Stimulated activated CD8-positive, alpha-beta memory T cell treated with anti-CD3 and anti-CD28 coated beads, Interleukin-4, amount 100 ng/mL, for 48 hours (primary cell): Measurements from ENCODE around the gene ZNF436.
A peak's percentile ranks its signal among the peaks of the same experiment; 100 is the strongest.

Source experiments
- DNase-seq: peaks from one replicate; pipeline ENCODE4 v3.0.0-alpha.2; 2020

The ZNF436 gene

DNA sequence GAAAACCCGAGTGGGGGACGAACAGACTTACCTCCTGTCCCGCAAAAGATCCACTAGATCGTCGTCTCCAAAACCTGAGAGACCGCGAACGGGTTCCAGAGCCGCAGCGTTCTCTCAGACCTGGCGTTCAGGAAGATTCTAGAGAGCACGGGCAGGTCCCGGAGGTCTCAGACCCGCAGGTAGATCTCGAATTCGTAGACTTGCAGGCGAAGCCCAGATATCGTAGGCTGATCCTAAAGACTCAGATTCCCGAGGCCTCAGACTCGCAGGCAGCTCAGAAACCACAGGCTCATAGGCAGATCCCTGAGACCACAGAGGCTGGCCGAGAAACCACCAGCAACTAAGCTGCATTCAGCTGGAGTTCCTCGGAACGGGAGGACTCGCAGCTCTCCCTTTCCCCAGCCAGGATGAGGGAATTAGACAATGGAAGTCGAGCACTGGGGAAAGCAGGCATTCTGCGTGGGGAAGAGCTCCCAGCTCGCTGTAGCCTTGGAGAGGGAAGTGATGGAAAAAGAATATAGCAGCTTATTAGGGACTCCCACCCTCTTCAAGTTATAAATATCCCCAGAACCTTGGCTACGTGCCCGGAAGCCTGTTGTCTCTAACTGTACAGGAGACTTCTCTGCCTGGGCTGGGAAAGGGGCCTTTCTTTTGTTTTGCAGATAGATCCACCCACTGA is at the start of gene ZNF436:
TSS of gene ZNF436 (minus strand) at position 502 of the 679 bp plus-strand sequence. CDS start 1,831 bp downstream, outside the sequence.
- peak; percentile 49 for DNase-seq

DNA sequence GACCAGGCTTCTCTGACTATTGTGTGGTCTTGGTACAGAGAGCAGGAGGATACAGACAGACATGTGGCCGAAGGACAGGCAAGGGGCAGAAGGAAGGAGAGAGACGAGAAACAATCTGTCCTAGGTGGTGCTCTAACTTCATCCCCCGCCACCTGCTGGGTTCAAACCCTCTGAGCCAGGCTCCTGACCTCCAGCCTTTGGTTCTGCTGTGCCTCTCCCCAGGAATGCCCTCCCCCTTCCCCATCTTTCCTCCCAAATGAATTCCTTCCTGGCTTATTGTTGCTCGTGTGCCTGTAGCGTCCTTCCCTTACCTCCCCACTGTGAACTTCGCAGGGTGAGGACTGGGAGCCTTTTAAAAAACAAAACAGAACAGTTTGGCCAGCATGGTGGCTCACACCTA is 49.5 kb upstream of the ZNF436 start:
- no peak for DNase-seq

DNA sequence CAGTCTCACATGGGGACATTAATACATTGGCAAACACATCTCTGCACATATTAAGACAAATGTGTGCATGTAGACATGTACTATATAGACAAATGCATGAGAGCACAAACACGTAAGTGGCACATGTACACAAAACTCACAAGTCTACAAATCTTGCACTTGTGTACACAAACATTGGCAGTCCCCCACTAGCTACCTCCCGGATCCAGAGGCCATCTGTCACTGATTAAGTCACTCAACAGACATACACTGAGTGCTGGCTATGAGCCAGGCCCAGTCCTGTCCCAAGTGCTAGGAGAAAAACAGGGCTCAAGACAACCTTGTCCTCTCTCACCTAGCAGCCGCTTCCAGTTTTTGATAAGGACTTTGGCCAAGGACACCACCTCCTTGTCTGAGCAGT is 47.9 kb upstream of the ZNF436 start:
- DNase-seq, result no peak

DNA sequence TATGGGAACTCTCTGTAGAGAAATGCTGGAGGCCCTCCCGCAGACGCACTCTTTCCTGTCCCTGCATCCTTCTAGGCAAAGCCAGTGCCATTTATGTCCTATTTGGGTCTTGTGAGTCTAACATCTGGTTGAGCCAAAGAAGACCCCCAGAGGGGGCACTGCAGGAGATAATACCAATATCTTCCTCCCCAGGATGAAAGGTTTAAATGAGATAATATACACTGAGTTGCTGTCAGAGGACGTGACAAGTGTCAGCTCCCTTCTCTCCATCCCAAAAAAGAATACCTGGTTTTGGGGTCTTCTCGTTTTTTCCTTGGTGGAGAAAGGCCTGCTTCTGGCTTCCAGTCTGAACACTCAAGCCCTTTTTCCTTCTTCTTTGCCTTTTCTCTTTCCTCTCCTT is 47.3 kb upstream of the ZNF436 start:
- no peak for DNase-seq

DNA sequence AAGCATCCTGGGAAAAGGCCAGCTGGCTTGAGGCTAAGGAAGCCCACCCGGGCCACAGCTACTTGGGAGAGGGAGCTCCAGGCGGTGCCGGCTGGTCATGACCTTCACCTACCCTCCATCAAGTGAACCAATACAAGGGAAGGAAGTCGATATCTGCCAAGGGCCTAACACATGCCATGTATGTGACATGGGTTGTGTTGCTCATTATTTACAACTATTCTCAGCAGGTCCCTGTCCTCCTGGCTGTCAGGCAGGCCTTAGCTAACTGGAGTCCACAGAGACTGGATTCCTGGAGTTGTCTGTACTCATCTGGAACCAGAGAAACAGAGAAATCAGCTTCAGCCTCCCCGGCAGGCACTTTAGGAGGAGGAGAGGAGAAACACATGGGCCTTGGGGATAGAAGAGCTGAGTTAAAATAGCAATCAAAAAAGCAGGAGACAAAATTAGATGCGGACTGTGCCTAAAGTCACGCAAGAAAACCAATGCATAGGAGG is 39.2 kb upstream of the ZNF436 start:
- DNase-seq, result no peak

DNA sequence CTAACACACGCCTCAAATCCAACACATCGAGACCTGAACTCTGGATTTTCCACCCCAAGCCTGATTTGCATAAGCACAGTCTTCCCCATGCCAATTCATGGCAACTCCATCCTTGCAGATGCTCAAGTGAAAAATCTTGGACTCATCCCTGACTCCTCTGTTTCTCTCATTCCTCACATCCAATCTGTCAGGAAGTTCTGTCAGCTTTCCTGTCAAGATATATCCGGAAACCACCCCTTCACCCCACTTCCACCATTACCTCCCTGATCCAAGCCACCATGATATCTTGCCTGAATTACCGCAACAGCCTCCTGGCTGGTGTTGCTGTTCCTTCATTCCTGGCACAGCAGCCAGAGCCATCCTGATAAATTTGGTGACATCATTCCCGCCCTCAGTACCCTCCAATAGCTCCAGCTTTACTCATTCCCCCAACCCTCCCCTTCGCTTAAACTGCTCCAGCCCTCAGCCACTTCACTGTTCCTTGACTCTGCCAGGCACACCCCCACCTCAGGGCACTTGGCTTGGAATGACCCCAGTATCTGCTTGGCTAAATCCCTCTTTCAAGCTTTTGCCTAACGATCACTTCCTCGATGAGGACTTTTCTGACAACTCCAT is 37.5 kb upstream of the ZNF436 start:
- DNase-seq, result no peak

DNA sequence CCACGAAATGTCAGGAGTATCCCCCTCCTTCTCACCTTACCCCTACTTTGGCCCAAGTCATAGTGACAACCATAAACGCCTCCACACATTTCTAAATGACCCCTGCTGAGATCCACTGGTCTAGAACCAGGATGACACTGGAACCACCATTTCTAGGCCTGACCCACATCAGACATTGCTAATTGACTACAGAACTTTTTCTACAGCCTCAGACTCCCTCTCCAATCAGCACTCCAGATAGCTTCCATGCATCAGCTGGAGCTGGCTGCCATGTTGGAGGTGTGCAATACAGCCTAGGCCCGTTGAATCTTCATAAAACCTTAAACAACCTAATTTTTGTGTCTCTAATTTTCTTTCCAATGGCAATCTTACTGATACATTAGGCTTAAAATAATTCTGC is 36.3 kb upstream of the ZNF436 start:
- no peak for DNase-seq

DNA sequence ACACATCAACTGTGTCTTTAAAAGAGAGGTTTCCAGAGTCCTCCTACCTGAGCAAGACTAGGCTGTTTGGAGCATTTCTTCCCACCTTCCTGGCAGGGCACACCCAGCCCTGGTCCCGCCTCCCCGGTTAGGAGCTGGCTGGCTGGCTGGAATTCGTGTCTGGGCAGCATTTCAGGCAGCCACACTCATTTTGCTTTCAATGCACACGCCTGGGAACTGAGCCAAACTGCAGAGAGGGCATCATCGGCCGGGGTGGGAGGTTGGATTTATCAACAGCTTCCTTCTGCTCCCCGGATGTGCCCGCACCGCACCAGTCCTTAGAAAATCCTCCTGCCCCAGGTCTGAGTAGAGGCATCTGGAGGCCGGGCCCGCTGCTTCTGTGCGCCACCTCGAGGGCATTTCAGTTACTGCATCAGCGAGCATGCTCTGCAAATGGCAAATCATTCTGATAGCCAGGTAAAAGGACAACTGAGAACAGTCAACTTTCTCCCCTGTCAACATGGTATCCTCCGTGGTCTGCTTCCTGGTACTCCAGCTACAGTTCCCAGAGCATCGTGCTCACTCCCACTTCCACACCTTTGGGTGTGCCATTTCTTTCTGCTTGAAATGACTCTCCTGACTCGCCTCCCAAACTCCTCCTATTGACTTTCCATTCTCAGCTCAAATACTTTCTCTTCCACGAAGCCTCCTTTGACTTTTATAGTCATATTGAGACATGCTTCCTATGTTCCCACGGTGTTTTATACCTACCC is 34.3 kb upstream of the ZNF436 start:
- DNase-seq, result peak; percentile 97

DNA sequence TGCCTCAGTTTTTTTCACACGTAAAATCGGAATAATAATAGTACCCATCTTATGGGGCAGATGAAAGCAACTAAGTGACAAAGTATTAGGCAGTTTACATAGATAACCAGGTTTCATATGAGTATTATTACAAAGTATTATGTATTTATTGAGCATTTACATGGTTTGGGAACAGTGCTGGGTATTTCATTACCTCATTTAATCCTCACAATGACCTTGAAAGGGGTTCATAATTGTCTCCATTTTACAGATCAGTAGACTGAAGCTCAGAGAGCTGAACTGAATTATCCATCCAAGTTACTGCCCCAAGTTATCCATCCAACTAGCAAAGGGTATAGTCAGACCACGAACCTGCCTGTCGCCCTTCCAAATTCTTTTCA is 33.7 kb upstream of the ZNF436 start:
- no peak for DNase-seq

DNA sequence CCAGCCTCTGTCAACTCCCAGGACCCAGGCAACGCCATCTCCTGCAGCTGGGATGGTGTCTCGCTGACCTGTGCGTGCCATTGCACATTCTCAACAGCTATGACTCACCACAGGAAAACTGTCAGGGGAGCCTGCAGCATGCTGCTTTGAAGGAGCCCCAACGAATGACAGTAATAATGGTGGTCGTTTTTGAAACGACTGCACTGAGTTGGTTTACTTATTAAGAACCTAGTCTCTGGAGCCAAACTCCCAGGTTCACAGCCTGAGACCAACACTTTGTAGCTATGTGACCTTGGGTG is 33.4 kb upstream of the ZNF436 start:
- DNase-seq, result no peak

DNA sequence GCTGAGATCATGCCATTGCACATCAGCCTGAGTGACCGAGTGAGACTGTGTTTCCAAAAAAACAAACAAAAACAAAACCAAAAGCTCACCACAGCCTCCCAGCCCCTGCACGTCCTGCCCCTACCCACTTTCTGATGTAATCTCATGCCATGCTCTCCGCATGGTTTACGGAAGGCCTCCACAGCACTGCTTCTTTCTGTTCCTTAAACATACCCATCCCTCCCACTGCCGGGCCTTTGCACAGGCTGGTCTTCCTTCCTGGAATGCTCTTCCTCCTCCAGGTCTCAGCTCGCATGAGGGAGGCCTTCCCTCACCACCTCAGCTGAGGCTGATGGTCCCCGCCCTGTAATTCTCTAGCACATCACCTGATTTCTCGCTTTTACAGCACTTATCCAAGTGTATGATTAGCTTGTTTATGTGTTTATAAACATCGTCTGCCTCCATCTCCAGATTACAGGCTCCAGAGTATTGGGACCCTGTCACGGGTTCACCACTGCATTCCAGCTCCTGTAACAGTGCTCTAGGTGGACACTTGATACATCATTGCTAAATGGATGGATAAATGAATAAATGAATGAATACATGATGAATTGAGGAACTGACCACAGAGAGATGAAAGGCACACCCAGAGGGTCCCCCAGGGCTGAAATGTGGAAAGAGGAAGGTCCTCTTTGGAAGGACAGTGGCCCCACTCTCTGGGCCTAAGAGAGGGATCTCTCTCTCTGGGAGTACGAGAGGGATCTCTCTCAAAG is 32.8 kb upstream of the ZNF436 start:
- no peak for DNase-seq

DNA sequence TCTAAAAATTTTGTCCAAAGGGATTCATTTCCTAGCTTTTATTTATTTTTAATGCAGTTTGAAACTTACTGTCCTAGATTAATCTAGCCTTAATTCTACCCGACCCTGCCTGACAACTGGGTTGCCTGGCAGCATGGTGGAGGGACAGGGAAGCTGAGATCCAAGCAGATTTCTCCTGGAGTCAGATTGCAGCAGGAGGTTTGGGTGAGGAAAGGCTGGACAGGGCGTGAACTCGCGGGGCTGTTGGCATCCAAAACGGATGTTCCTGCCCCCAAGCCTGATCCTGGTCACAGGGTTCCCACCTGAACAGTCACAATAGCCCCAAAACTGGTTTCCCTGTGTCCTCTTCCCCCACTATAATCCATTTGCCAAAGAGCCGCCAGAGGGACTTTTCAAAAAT is 31.7 kb upstream of the ZNF436 start:
- no peak for DNase-seq

DNA sequence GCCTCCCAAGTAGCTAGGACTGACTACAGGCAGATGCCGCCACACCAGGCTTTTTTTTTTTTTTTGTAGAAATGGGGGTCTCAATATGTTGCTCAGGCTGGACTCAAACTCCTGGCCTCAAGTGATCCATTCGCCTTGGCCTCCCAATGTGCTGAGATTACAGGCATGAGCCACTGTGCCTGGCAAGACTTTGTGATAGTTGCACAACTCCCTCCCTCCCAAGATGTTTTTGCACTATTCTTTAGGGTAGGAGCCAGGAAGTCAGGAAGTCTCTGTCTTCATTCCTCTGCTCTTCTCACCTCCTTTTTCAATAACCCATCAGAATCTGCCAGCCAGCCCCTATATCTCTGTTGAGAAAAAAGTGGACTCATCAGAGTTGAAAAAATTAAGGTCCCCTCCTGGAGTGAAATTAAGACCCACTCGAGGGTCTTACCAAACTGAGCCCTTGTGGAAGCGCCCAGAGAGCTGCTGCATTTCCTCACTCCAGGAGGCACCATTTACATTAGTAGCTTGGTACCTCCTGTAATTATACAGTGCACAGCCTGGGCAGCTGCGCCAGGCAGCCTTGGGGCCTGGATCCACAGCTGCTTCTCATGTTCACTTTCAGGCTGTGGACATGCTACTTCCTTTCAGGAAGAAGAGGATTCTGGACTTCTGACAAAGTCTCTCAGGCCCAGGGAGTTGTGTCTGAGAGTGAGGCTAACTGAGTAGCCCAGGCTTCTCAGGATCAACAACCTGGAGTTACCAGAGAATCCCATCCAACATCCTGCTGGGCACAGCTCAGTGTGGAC is 30.9 kb upstream of the ZNF436 start:
- no peak for DNase-seq

DNA sequence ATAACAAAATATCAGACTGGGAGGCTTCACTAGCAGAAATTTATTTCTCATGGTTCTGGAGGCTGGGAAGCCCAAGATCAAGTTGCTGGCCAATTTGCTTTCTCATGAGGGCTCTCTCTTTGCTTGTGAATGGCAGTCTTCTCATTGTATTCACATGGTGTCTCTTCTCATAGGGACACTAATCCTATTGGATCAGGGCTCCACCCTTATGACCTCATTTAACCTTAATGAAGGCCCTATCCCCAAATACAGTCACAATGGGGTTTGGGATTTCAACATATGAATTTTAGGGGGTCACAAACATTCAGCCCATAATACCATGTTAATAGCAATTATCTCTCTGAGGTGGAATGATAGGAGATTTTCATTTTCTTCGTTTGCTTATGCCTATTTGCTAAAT is 29.6 kb upstream of the ZNF436 start:
- no peak for DNase-seq

DNA sequence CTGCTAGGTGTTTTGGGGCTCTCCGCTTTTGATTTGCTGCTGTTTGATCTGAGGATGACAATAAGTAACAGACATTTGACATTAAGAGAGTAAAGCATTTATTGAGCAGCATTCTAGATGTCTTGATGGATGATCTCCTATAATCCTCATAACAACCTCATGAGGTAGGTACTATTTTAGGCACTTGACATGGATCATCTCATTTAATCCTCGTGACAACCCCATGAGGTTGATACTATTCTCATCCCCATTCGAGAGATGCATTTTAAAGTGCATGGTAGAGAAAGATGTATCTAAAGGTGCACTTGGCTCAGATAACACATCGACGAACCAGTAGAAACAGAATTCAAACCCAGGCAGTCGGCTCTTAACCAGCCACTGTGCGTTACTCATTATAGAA is 28.3 kb upstream of the ZNF436 start:
- no peak for DNase-seq

DNA sequence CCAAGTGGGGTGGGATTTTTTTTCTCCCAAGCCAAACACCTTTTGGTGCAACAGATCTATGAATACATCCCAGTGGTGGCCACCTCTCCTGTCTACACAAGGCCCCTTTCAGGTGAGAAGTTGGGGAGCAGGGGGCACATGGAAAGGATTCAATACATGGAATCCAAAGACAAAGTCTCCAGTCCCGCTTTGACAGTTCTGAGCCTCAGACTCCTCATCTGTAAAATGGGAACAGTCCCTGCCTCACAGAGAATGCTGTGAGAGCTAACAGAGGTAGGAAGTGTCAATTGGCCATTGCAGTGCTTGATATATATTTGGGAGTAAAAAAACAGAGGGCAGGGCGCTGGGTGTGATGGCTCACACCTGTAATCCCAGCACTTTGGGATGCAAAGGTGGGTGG is 26.7 kb upstream of the ZNF436 start:
- DNase-seq, result no peak

DNA sequence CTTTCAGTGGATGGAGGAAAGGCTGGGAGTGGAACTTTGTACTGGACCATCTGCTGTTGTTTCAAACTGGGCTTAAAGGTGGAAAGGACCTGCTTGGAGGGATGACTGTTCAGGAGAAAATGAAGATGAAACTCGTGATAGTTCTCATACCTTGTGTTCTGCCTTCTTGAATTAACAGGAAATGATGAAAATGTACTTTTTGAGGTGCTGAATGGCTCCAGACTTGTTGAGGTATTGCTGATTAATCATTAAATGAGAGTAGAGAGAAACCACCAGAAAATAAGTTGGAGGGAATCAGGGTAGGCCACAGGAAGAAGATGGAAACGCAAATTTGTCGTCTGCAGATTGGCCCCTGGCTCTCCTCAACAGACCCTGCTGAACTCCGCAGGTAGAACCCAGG is 26.2 kb upstream of the ZNF436 start:
- no peak for DNase-seq

DNA sequence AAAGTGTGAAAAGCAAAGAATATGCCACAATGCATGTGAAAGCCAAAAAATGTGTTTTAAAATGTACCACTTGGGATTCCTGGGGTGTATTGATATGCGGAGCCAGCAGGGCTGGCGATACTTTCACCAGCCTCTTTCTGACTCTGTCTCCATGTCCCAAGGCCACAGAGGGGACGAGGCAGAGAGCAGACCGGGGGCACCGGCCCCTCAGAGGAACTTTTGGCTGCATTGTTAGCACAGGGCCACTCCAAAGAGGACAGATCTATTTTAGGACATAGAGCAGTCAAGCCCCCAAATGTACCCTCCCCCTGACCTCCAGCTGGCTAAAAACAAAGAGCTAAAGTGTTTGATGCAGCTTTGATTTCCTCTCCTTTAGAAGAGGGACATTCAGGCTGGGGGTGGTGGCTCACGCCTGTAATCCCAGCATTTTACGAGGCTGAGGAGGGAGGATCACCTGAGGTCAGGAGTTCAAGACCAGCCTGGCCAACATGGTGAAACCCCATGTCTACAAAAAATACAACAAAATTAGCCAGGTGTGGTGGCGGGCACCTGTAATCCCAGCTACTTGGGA is 25.6 kb upstream of the ZNF436 start:
- DNase-seq, result no peak

DNA sequence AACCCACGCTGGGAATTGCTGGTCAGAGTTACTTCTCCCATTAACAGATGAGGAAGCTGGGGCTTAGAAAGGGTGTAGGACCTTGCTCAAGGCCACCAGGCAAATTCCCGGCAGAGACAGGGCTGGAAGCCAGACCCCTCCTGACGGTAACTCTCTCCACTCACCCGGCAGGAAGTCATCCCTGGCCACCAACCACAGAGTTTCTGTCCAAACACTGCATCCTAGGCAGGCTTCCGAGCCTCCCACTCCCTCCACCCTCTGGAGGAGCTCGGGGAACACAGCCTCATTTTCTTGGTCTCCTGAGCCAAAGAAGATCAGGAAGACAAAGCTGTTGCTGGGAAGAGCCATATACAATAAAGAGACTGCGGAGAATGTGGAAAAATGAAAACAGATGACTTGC is 25.0 kb upstream of the ZNF436 start:
- no peak for DNase-seq

DNA sequence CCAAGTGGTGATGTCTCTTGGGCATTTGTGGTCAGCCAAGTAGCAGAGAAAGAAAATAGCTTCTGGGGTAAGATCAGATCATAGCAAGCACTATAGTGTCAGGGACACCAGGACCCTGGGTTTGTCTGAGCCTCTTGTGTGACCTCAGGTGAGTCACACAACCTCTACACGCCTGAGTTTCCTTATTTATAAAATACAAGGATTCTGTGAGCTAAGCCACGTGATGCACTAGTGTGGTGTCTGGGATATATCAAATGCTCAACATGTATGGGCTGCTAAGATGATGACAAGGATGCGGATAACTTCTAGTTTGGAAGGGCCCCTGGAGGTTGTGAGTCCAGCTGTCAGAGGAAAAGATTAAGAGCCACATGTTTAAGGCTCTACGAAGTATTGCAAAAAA is 24.5 kb upstream of the ZNF436 start:
- no peak for DNase-seq

DNA sequence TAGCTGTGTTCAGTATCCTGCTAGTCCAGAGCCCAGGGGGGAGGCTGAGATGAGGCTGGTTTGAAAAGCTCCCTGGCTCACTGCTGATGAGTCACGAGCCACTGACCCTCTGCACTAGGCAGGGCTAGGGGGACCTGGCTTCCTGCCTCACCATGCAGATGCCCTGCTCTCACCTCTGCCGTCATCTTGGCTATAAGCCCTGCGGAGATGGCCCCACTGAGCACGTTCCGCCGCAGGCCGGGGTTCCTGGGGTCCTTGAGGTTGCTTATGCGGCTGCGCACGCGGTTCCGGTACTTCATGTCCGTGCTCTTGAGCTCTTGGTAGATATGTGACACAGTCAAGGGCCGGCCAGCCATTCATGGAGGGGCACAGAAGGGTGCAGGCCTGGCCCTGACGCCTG is 24.1 kb upstream of the ZNF436 start:
- DNase-seq, result no peak

DNA sequence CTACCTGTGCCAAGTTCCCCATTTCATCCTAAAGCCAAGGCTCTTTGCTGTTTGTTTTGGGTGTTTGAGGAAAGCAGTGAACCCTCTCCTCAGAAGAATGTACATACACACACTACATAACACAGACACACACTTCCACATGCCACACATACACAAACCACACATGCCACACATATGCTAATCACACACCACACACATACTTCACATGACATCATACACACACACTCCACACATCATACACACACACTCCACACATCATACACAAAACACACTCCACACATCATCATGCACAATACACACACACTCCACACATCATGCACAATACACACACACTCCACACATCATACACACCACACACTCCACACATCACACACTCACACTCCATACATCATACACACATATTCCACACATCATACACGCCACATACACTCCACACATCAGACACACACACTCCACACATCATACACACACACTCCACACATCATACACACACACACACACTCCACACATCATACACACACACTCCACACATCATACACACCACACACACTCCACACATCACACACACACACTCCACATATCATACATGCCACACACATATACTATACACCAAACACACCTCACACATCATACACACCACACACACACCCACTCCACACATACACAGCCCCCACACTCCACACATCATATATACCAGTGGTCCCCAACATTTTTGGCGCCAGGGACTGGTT is 22.7 kb upstream of the ZNF436 start:
- DNase-seq, result no peak
